Stimulated activated CD4-positive, alpha-beta T cell treated with anti-CD3 and anti-CD28 coated beads, Interleukin-15, amount 100 ng/mL, for 48 hours (primary cell): ENCODE data around the gene TNP1.

Source experiments
- DNase-seq, 2 donors: peaks; one replicate each; pipeline ENCODE4 v3.0.0-alpha.2; 2020; ENCODE audit warnings: low read depth in 2 of 2

TNP1 gene

GRCh38 chr2:216839688-216840087, 20.2 kb downstream of the TNP1 start:
- no peak for DNase-seq

DNA sequence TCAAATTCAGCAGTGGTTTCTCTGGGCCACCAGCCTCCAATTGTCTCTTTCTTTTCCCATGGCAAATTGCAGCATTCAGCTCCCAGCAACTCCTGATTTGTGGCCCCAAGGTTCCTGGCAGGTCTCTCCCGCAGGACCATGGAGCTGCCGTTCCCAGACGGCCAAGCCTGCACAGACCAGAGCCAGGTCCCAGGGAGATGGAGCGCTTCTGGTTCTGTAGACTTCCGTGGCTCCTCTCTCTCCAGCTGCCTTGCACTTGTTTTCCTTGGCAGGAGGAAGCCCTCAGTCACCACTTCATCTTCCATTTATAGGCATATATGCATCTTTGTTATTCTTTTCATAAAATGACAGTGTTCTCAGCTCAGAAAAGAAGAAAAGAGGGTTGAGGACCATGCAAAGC, 21.7 kb downstream of the TNP1 start:
- DNase-seq: no peak

DNA sequence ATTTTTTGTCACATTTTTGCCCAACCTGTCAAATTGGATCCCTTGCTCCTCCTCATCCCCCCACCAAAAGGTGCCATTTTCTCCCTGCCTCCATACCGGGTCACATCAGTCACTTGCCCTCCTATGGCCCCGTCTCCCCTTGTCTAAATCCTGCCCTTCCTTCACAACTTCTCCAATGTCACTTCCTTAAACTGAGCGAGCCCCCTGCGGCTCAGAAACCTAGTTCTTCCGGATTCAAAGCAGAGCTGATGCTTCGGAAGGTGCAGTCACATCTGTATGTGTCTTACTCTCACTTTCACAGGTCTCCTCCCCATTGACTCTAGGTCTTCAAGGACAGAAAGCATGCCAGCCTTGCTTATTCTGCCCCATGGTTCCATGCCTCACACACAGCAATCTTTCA, 22.1 kb downstream of the TNP1 start:
- no peak for DNase-seq

GRCh38 chr2:216833061-216833460, 26.8 kb downstream of the TNP1 start:
- no peak for DNase-seq

DNA sequence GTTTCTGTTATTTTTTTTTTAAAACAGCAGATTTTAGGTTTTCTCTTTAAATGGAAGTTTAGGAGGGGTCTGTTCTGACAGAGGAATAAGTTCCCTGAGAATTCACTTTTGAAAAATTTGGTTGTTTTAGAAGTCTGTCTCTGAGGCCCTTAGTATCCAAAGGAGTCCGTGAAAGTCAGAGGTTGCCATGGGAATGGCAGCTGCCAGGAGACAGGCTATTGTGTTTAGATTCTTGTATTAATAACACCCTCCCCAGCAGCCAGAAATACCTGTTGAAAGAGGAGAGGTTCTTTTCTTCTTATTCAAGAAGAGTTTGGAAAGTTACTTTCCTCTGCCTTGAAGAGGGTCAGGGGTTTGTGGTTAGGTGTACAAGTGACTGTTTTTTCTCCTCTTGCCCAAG, 29.5 kb downstream of the TNP1 start:
- no peak for DNase-seq

- no peak for DNase-seq
Observed at GRCh38 chr2:216829533-216829932, 30.3 kb downstream of the TNP1 start.

- DNase-seq: no peak
Observed at GRCh38 chr2:216827073-216827720, 32.7 kb downstream of the TNP1 start.

DNA sequence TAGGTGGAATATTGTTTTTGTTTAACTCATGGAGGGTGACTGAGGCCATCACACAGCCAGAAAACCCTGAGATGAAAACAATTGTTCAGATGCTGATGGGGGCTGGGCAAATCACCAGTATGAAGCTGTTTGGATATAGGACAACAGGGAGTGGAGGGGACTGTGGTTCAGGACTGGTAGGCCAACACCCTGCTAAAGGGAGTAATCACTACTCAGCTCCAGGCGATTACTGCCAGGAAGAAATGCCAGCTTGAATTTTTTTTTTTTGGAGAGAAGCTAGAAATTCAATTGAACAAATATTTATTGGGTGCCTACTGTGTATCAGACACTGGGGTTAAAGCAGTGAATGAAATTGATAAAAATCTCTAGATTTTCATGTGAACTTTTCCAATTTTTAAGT, 37.4 kb downstream of the TNP1 start:
- DNase-seq: no peak

DNA sequence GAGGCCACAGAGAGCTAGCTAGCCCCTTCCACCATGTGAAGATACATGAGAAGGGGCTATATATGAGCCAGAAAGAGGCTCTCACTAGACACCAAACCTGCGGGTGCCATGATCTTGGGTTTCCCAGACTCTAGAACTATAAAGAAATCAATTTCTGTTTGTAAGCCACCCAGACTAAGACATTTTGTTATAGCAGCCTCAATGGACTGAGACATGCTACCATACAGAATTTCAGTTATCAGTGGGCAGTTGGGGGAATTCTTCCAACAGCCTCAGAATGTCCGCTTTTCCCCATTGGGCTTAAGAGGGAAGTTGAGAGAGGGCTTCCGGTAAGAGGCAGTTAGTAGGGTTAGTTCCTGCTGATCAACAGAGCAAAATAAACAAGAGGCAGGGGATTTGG, 39.2 kb downstream of the TNP1 start:
- no peak for DNase-seq

DNA sequence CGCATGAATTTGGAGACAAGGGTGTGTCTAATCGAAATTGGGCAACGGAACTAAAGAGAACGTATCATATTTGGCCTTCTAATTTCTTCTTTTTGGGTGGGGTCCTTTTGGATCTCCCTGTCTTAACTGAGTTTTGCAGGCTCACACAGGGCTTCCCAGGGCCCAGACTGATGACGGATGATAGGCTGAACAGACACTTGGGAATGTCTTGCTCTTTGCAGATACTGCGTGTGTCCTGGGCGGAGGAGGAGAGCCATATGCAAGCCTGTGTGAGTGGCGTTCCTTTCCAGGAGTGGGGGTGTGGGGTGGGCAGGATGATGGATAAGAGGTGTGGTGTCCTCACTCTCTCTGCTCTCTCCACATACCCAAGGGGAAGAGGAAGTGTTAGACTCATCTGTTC, 40.1 kb downstream of the TNP1 start:
- no peak for DNase-seq

DNA sequence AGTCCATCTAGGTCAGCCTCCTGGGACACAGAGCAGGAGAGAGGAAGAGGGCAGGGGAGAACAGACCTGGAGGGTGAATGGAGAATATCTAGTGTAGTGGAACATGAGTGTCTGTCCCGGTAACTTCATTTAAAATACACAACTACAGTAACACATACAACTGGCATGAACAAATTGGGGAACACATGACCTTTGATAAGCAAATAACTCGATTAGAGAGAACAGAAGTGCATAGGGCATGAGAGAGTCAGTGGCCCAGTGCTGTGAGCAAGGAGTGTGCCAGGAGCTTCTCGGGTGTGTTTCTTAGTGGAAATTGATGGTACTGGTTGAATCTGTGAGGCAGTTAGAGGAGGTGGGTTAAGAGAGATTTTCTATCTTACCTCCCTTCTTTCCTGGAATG, 40.8 kb downstream of the TNP1 start:
- DNase-seq: no peak

- no peak for DNase-seq
Observed at GRCh38 chr2:216810399-216811160, 49.3 kb downstream of the TNP1 start.
